ENCODE results near the gene EPHA6.

- TF ChIP-seq EZH2 (IDR thresholded peaks at IDR 0.05; ENCODE audit: insufficient read depth, poor library complexity, severe bottlenecking) (no peak), EZH2phosphoT487 (IDR thresholded peaks at IDR 0.05; ENCODE audit: insufficient read depth, low read depth) (no peak)
Observed at GRCh38 chr3:97291901-97292300, 477.5 kb downstream of the EPHA6 start.

Measured in GM23248 (cell line).